HepG2 (cell line): ENCODE results near the gene NRSN2. TPM values are rescaled to one million over a fixed set of nuclear protein-coding genes. Genes with fewer than 3 reads are reported as not detected.

Experiments
- ARID2 ChIP-seq: sonication (generic); formaldehyde crosslinking; IDR thresholded peaks from 2 replicates; pipeline ENCODE4 v1.8.1; 2022; ENCODE audit warnings: mild to moderate bottlenecking, missing genetic modification reagents, borderline replicate concordance
- CAMTA2 ChIP-seq: sonication (generic); formaldehyde crosslinking; IDR thresholded peaks from 2 replicates; pipeline ENCODE4 v1.4.0; 2020; ENCODE audit warnings: mild to moderate bottlenecking, missing genetic modification reagents, borderline replicate concordance
- ELF1 ChIP-seq: sonication (generic); formaldehyde crosslinking; IDR thresholded peaks from 2 replicates; pipeline ENCODE4 v1.4.0; 2020; ENCODE audit warnings: missing genetic modification reagents
- EZH2 ChIP-seq: conservative IDR thresholded peaks from 2 replicates; pipeline ENCODE4 v1.6.1; 2012; ENCODE audit warnings: mild to moderate bottlenecking, low read depth, low read length, moderate library complexity
- FOXA3 ChIP-seq: IDR thresholded peaks from 2 replicates; pipeline ENCODE4 v1.6.1; 2016; ENCODE audit warnings: missing genetic modification reagents, missing compliant biosample characterization
- HDAC2 ChIP-seq: sonication (generic); formaldehyde crosslinking; IDR thresholded peaks from 2 replicates; pipeline ENCODE4 v1.4.0; 2020; ENCODE audit warnings: missing genetic modification reagents
- HES4 ChIP-seq: sonication (generic); formaldehyde crosslinking; IDR thresholded peaks from 2 replicates; pipeline ENCODE4 v1.9.0; 2021; ENCODE audit warnings: mild to moderate bottlenecking, missing genetic modification reagents, borderline replicate concordance
- MTA3 ChIP-seq: sonication (generic); formaldehyde crosslinking; IDR thresholded peaks from 2 replicates; pipeline ENCODE4 v1.4.0; 2020; ENCODE audit warnings: missing genetic modification reagents
- NCOA2 ChIP-seq: sonication (generic); formaldehyde crosslinking; IDR thresholded peaks from 2 replicates; pipeline ENCODE4 v1.8.0; 2022; ENCODE audit warnings: inconsistent platforms
- RARG ChIP-seq: sonication (generic); formaldehyde crosslinking; IDR thresholded peaks from 2 replicates; pipeline ENCODE4 v1.4.0; 2020; ENCODE audit warnings: low read depth, mild to moderate bottlenecking, missing genetic modification reagents
- SCMH1 ChIP-seq: sonication (generic); formaldehyde crosslinking; IDR thresholded peaks from 2 replicates; pipeline ENCODE4 v1.9.0; 2021; ENCODE audit warnings: missing genetic modification reagents, mild to moderate bottlenecking, borderline replicate concordance
- SYNCRIP ChIP-seq: fragments of 200-400 bp; formaldehyde crosslinking; IDR thresholded peaks from 2 replicates; pipeline ENCODE4 v1.6.1; 2018; ENCODE audit warnings: mild to moderate bottlenecking, low read depth, low read length; ENCODE audit not compliant: insufficient read depth
- TGIF2 ChIP-seq: IDR thresholded peaks from 2 replicates; pipeline ENCODE4 v1.6.1; 2016; ENCODE audit warnings: control low read depth, missing compliant biosample characterization
- YEATS2 ChIP-seq: sonication (generic); formaldehyde crosslinking; IDR thresholded peaks from 2 replicates; pipeline ENCODE4 v1.4.0; 2020; ENCODE audit warnings: missing genetic modification reagents, borderline replicate concordance
- ZFP37 ChIP-seq: sonication (generic); formaldehyde crosslinking; IDR thresholded peaks from 2 replicates; pipeline ENCODE4 v1.4.0; 2020; ENCODE audit warnings: missing genetic modification reagents, borderline replicate concordance
- ZMYM3 ChIP-seq: sonication (generic); formaldehyde crosslinking; IDR thresholded peaks from 2 replicates; pipeline ENCODE4 v1.5.1; 2020; ENCODE audit warnings: mild to moderate bottlenecking, missing genetic modification reagents
- ZNF367 ChIP-seq: sonication (generic); formaldehyde crosslinking; IDR thresholded peaks from 2 replicates; pipeline ENCODE4 v1.4.0; 2020; ENCODE audit warnings: missing genetic modification reagents, borderline replicate concordance
- ZNF547 ChIP-seq: sonication (generic); formaldehyde crosslinking; IDR thresholded peaks from 2 replicates; pipeline ENCODE4 v1.5.1; 2020; ENCODE audit warnings: mild to moderate bottlenecking, missing genetic modification reagents
- ZSCAN30 ChIP-seq: sonication (generic); formaldehyde crosslinking; IDR thresholded peaks from 2 replicates; pipeline ENCODE4 v1.5.0; 2020; ENCODE audit warnings: mild to moderate bottlenecking, missing genetic modification reagents
- polyA plus RNA-seq, 8 experiments: library from polyadenylated mRNA; depleted of rRNA in 3 of 8; stranded (reverse) in 7 of 8; unstranded in 1 of 8; fragments of >200 nt; fragmentation: Illumina TruSeq in 4 of 8; extraction: Trizol in 4 of 8; gene quantifications; 2 replicates each; pipeline versions ENCODE4 v1.2.1 to v1.2.3, GENCODE V29; 2011 to 2016; ENCODE audit warnings: low read depth in 4 of 8, missing spikeins in 1 of 8, mixed read lengths in 1 of 8; ENCODE audit not compliant: insufficient read depth in 1 of 8
- total RNA-seq, 5 experiments: library from RNA; depleted of rRNA; stranded (reverse); fragments of >200 nt; fragmentation: Illumina TruSeq; extraction: Trizol; gene quantifications; 2 replicates each; pipeline ENCODE4 v1.2.3, GENCODE V29; 2016; ENCODE audit warnings: low read depth in 1 of 5
- TF ChIP-seq, protein P1 (sequence below): sonication (generic); formaldehyde crosslinking; IDR thresholded peaks from 2 replicates; pipeline ENCODE4 v1.4.0; 2020; ENCODE audit warnings: missing genetic modification reagents
- TF ChIP-seq, protein P2 (sequence below): IDR thresholded peaks from 2 replicates; pipeline ENCODE4 v1.6.1; 2016; ENCODE audit warnings: mild to moderate bottlenecking
- TF ChIP-seq, protein P3 (sequence below): IDR thresholded peaks from 2 replicates; pipeline ENCODE4 v1.6.1; 2012; ENCODE audit warnings: inconsistent platforms
- TF ChIP-seq, protein P4 (sequence below): sonication (generic); formaldehyde crosslinking; IDR thresholded peaks from 2 replicates; pipeline ENCODE4 v1.5.1; 2020; ENCODE audit warnings: mild to moderate bottlenecking, missing genetic modification reagents, borderline replicate concordance
- TF ChIP-seq, protein P5 (sequence below): sonication (generic); formaldehyde crosslinking; IDR thresholded peaks from 2 replicates; pipeline ENCODE4 v1.8.0; 2022; ENCODE audit warnings: mild to moderate bottlenecking, missing genetic modification reagents, moderate library complexity

Gene NRSN2
- total and polyA plus RNA-seq, 2 of the 13 experiments (the other 11 are each of a cell fraction or from before 2014, with no cell fraction given) = 32.3 to 49.4 TPM

DNA sequence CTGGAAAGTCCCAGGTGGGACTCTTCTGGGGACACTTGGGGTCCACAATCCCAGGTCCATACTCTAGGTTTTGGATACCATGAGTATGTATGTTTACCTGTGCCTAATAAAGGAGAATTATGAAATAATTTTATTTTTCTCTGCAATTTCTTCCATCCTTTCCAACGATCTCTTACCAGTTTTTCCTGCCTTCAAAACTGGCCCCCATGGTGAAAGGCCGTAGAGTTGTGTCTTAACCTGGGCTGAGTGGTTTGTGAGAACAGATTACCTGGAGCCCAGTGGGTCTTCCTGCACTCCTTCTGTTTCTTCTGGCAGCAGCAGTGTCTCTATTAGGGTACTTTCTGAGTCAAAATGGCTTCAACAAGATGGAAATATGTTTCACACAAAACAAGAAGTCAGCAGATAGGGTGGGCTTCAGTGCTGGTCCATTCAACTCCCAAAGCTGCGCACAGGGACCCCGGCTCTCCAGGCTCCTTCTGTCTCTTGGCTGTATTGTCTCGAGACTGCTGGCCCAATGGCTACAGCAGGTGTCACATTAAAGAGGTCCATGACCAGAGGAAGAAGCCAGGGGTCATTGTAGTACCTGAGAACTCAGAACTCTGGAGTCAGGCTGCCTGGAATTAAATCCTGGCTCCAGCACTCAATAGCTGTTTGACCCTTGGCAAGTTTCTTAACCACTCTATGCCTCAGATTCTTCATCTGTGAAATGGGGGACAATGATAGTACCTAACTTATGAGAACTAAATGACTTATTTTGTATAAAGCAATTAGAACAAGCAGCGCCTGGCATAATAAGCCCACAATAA, 50.7 kb downstream of the NRSN2 start (continued):
- TF ChIP-seq HES4 (CRISPR knock-in tag) (no peak), ZNF367 (CRISPR knock-in tag) (no peak), ZMYM3 (peak; percentile 46), ZSCAN30 (CRISPR knock-in tag) (0 out of 2 replicates have a peak, but pooled peaks have one; percentile 56), SCMH1 (CRISPR knock-in tag) (no peak), ELF1 (CRISPR knock-in tag) (peak; percentile 28; the same call in 1 of the 2 replicates), RARG (CRISPR knock-in tag) (no peak), FOXA3 (CRISPR knock-in tag) (0 out of 2 replicates have a peak, but pooled peaks have one; percentile 5), MTA3 (CRISPR knock-in tag) (no peak), EZH2 (no peak), SYNCRIP (no peak), ZNF547 (CRISPR knock-in tag) (no peak; the same call in 1 of the 2 replicates), CAMTA2 (CRISPR knock-in tag) (no peak), ZFP37 (CRISPR knock-in tag) (no peak), TGIF2 (CRISPR knock-in tag) (no peak), YEATS2 (CRISPR knock-in tag) (no peak), HDAC2 (CRISPR knock-in tag) (peak; percentile 8; the same call in 1 of the 2 replicates), NCOA2 (CRISPR knock-in tag) (no peak), ARID2 (CRISPR knock-in tag) (0 out of 2 replicates have a peak, but pooled peaks have one; percentile 2)
- TF ChIP-seq, protein P1, sequence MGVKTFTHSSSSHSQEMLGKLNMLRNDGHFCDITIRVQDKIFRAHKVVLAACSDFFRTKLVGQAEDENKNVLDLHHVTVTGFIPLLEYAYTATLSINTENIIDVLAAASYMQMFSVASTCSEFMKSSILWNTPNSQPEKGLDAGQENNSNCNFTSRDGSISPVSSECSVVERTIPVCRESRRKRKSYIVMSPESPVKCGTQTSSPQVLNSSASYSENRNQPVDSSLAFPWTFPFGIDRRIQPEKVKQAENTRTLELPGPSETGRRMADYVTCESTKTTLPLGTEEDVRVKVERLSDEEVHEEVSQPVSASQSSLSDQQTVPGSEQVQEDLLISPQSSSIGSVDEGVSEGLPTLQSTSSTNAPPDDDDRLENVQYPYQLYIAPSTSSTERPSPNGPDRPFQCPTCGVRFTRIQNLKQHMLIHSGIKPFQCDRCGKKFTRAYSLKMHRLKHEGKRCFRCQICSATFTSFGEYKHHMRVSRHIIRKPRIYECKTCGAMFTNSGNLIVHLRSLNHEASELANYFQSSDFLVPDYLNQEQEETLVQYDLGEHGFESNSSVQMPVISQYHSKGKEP (CRISPR knock-in tag) = no peak
- TF ChIP-seq, protein P2, sequence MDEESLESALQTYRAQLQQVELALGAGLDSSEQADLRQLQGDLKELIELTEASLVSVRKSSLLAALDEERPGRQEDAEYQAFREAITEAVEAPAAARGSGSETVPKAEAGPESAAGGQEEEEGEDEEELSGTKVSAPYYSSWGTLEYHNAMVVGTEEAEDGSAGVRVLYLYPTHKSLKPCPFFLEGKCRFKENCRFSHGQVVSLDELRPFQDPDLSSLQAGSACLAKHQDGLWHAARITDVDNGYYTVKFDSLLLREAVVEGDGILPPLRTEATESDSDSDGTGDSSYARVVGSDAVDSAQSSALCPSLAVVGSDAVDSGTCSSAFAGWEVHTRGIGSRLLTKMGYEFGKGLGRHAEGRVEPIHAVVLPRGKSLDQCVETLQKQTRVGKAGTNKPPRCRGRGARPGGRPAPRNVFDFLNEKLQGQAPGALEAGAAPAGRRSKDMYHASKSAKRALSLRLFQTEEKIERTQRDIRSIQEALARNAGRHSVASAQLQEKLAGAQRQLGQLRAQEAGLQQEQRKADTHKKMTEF (CRISPR knock-in tag) = no peak
- TF ChIP-seq, protein P3, sequence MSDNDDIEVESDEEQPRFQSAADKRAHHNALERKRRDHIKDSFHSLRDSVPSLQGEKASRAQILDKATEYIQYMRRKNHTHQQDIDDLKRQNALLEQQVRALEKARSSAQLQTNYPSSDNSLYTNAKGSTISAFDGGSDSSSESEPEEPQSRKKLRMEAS = no peak
- TF ChIP-seq, protein P4, sequence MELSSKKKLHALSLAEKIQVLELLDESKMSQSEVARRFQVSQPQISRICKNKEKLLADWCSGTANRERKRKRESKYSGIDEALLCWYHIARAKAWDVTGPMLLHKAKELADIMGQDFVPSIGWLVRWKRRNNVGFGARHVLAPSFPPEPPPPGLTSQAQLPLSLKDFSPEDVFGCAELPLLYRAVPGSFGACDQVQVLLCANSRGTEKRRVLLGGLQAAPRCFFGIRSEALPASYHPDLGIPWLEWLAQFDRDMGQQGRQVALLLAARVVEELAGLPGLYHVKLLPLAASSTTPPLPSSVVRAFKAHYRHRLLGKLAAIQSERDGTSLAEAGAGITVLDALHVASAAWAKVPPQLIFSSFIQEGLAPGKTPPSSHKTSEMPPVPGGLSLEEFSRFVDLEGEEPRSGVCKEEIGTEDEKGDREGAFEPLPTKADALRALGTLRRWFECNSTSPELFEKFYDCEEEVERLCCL (CRISPR knock-in tag) = no peak
- TF ChIP-seq, protein P5, sequence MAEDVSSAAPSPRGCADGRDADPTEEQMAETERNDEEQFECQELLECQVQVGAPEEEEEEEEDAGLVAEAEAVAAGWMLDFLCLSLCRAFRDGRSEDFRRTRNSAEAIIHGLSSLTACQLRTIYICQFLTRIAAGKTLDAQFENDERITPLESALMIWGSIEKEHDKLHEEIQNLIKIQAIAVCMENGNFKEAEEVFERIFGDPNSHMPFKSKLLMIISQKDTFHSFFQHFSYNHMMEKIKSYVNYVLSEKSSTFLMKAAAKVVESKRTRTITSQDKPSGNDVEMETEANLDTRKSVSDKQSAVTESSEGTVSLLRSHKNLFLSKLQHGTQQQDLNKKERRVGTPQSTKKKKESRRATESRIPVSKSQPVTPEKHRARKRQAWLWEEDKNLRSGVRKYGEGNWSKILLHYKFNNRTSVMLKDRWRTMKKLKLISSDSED = no peak
